ENCODE results near the gene SMYD3.

Gene SMYD3

DNA sequence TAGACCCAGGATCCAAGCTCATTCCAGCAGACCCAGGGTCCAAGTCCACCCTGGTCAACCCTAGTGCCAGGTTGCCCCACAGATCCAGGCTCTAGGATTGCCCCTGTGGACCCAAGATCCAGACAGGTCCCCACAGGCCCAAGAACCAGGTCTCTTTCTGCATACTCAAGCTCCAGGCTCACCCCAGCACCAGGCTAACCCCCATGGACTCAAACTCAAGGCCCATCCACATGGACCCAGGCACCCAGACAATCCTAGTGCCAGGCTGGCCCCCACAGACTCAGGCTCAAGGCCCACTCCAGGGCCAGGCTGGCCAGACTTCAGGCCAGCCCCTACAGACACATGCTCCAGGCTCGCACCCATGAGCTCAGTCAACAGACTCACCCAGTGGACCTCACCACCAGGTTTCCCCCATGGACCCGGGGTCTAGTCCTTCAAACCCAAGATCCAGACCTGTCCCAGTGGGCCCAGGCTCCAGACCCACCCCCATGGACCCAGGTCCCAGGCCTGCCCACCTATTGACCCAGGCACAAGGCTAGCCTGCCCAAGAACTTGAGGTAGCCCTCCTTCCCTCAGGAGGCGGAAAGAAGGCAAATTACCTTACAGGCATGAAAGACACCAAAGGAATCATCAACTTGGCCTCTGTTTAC, 124.4 kb downstream of the SMYD3 start:
- no peak for DNase-seq (ENCODE audit: low read depth)
- no peak for TF ChIP-seq CTCF (IDR thresholded peaks at IDR 0.05; ENCODE audit: insufficient read depth, low read depth, low read length, missing control alignments)
- no peak overlapping the region for H3K4me3 ChIP-seq (ENCODE audit: low read depth, low read length)

DNA sequence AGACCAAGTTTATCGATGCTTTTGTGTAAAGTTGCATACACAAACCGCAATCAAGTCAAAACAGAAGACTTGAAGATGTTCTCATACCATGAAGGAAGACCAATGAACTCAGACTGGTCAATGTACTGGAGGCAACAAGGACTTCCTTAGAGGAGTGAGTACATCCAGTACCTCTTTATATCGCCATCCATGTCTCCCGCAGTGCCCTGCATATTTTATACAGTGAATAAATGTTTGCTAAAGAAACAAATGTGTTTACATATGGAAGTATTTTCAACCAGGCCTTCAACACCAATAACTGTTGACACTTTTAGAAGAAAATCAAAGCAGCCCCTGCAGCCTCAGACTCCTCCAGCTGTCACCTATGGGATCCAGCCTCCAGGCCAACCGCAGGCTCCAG, 125.6 kb downstream of the SMYD3 start:
- no peak for DNase-seq (ENCODE audit: low read depth)
- no peak for TF ChIP-seq CTCF (IDR thresholded peaks at IDR 0.05; ENCODE audit: insufficient read depth, low read depth, low read length, missing control alignments)
- H3K4me3 ChIP-seq (ENCODE audit: low read depth, low read length) = no peak overlapping the region

- no peak for TF ChIP-seq CTCF (IDR thresholded peaks at IDR 0.05; ENCODE audit: insufficient read depth, low read depth, low read length, missing control alignments)
- DNase-seq (ENCODE audit: low read depth) = no peak
- H3K4me3 ChIP-seq (ENCODE audit: low read depth, low read length) = no peak overlapping the region
Measured at GRCh38 chr1:246377625-246378153, 129.4 kb downstream of the SMYD3 start.

DNA sequence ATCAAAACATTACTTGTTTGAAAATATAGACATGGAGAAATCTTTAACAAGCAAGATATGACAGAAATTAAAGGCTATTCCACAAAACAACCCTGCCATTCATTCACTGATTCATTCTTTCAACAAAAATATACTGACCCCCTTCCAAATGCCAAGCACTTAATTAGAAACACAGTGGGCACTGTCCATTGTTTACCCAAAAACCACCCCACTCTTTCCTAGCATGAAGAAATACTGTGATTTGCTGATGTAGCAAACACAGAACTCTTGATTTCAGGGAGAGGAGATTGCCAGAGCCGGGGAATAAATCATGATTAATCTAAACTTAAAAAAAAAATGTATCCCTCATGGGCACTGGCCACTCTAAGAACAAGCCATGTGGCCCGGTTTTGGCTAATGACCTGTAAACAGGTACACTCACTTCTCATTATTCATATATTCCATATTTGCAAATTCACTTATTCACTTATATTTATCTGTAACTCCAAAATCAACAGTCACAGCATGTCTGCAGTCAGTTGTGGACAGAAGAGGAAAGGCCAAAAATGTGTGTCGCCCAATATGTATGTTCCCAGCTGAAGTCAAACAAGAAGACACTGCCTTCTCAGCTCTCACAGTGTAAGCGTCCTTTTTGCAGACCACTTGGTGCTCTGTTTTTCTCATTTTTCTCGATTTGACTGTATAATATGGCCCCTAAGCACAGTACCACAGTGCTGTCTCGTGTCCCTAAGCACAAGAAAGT, 133.1 kb downstream of the SMYD3 start:
- no peak overlapping the region for H3K4me3 ChIP-seq (ENCODE audit: low read depth, low read length)
- TF ChIP-seq CTCF (IDR thresholded peaks at IDR 0.05; ENCODE audit: insufficient read depth, low read depth, low read length, missing control alignments) = no peak
- no peak for DNase-seq (ENCODE audit: low read depth)

GRCh38 chr1:246372559-246372958, 134.5 kb downstream of the SMYD3 start:
- H3K4me3 ChIP-seq (ENCODE audit: low read depth, low read length) = no peak overlapping the region
- TF ChIP-seq CTCF (IDR thresholded peaks at IDR 0.05; ENCODE audit: insufficient read depth, low read depth, low read length, missing control alignments) = no peak
- no peak for DNase-seq (ENCODE audit: low read depth)

- no peak for TF ChIP-seq CTCF (IDR thresholded peaks at IDR 0.05; ENCODE audit: insufficient read depth, low read depth, low read length, missing control alignments)
- DNase-seq (ENCODE audit: low read depth) = no peak
- H3K4me3 ChIP-seq (ENCODE audit: low read depth, low read length) = no peak overlapping the region
Measured at GRCh38 chr1:246367041-246367440, 140.0 kb downstream of the SMYD3 start.
